GM12872 (cell line): Measurements from ENCODE around the gene AMER3.

ENCODE experiments used
- CTCF ChIP-seq: IDR thresholded peaks from 3 replicates; pipeline ENCODE4 v1.5.1; 2011; ENCODE audit warnings: low read depth, mild to moderate bottlenecking, low read length, moderate library complexity; ENCODE audit not compliant: insufficient read depth

The AMER3 gene

DNA sequence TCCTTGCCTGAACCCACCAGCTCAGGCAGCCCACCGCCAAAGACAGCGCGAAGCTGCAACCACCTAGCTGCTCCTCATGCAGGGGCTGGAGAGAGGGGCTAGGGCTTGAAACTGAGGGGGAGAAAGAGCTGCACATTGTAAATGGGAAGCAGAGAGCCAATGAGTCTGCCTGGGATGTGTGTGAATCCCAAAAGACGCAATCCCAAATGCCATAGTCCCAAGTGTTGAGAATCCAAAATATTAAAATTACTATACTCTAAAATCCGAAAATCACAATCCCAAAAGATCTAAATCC is 9.4 kb downstream of the AMER3 start:
- TF ChIP-seq CTCF: no peak

GRCh38 chr2:130765464-130765863 is 10.1 kb downstream of the AMER3 start:
- no peak for TF ChIP-seq CTCF

- no peak for TF ChIP-seq CTCF
These were observed 10.7 kb downstream of the AMER3 start for GRCh38 chr2:130766037-130766436.

- no peak for TF ChIP-seq CTCF
These were observed 11.5 kb downstream of the AMER3 start for GRCh38 chr2:130766711-130767407.

- TF ChIP-seq CTCF: no peak
These were observed 12.1 kb downstream of the AMER3 start for GRCh38 chr2:130767408-130767775.

DNA sequence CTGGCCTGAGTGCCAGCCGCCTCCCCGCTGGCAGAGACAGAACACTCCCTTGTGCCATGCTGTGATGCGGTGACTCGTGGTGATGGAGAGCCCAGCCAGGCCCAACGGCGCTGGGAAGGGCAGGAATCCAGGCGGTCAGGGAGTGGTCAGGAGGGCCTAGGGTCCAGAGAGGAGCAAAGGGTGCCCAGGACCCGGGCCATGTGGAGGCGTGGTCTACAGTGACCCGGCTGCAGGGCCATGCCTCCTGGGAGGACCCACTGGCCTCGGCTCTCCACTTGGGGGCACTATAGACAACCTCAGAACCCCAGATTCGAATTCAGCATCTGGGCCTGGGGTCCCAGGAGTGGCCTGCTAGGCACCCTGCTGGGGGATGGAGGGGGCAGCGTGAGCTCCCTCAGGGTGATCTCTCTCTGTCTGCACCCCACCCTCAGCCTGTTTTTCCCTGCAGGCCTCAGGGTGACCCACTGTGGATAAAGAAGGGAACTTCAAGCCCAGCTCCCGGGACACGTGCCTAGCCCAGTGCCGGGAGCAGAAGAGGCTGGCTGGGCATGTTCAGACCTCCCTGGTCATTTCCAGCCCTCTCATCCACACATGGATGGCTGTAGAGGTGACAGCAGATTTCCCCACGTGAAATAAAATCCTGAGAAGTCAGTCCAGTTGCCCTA is 13.0 kb downstream of the AMER3 start:
- TF ChIP-seq CTCF: peak; percentile 31; the same call in 2 of the 3 replicates

DNA sequence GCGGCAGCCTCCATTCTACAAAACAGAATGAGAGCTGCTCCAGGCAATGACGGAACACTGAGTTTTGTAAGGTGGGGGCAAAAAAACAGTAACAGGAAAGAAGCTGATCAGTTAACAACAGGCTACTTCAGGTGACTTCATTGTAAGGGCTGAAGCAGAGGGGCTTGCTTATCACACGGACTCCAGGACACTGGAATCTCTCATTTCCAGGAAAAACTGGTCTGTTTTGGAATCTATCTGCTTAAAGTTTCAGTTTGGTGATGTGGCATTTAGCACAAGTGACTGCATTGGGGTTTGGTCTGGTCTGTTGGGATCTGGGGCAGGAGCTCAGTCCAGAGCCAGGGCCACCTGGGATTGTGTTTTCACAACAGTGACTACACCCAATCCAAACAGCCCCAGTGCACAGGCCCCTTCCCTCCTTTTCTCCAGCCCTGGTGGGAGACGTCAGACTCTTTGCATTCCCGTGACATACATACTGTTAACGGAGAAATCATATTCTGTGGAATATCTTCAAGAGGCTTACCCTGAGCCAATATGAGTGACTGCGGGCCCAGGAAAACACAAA is 14.1 kb downstream of the AMER3 start:
- TF ChIP-seq CTCF: no peak
